Keratinocyte (primary cell): Measurements from ENCODE around the gene MTOR. TPM values are rescaled to one million over a fixed set of nuclear protein-coding genes. Genes with fewer than 3 reads are reported as not detected.

ENCODE experiments used
- DNase-seq: peaks from one replicate; pipeline ENCODE4 v3.0.0-alpha.2; 2011; ENCODE audit warnings: low read depth, missing footprints, low spot score
- FAIRE-seq: peaks from 2 replicates; lab custom pipeline; 2011; peaks lifted over from hg19 to GRCh38; lab: Jason Lieb, UNC
- H2AFZ ChIP-seq: 2 replicates; pipeline ENCODE4 v1.6.0; 2012; ENCODE audit warnings: low read length, control low read depth, inconsistent platforms; ENCODE audit not compliant: control insufficient read depth
- H3K27ac ChIP-seq: 2 replicates; pipeline ENCODE4 v1.5.1; 2011; ENCODE audit warnings: low read length; ENCODE audit not compliant: control insufficient read depth, insufficient read depth
- H3K27me3 ChIP-seq: 3 replicates; pipeline ENCODE4 v1.6.0; 2011; ENCODE audit warnings: low read length; ENCODE audit not compliant: control insufficient read depth, insufficient read depth; ENCODE audit errors: extremely low read depth
- H3K36me3 ChIP-seq, 2 experiments: 2 replicates in 1 of 2; 3 replicates in 1 of 2; pipeline ENCODE4 v1.5.1; 2011; ENCODE audit warnings: low read length in 2 of 2, mild to moderate bottlenecking in 1 of 2; ENCODE audit not compliant: control insufficient read depth in 2 of 2, insufficient read depth in 2 of 2; ENCODE audit errors: extremely low read depth in 1 of 2
- H3K4me1 ChIP-seq: 3 replicates; pipeline ENCODE4 v1.5.1; 2011; ENCODE audit warnings: low read length; ENCODE audit not compliant: control insufficient read depth, insufficient read depth; ENCODE audit errors: extremely low read depth
- H3K4me2 ChIP-seq: 3 replicates; pipeline ENCODE4 v1.6.0; 2011; ENCODE audit warnings: low read depth, low read length; ENCODE audit not compliant: control insufficient read depth, insufficient read depth; ENCODE audit errors: extremely low read depth
- H3K4me3 ChIP-seq, 3 experiments: fragments of 200-600 bp in 1 of 3; sonication (generic) in 1 of 3; 2 replicates in 2 of 3; 3 replicates in 1 of 3; pipeline ENCODE4 v1.5.1; 2011 to 2016; ENCODE audit warnings: low read length in 3 of 3, mild to moderate bottlenecking in 3 of 3, control low read depth in 2 of 3, inconsistent platforms in 1 of 3, low read depth in 1 of 3, mixed read lengths in 1 of 3, mixed run types in 1 of 3, moderate library complexity in 1 of 3; ENCODE audit not compliant: control insufficient read depth in 2 of 3, insufficient read depth in 2 of 3; ENCODE audit errors: extremely low read depth in 1 of 3
- H3K79me2 ChIP-seq: 2 replicates; pipeline ENCODE4 v1.6.0; 2012; ENCODE audit warnings: low read length; ENCODE audit not compliant: control insufficient read depth, insufficient read depth
- H3K9ac ChIP-seq: 3 replicates; pipeline ENCODE4 v1.6.0; 2011; ENCODE audit warnings: low read length; ENCODE audit not compliant: control insufficient read depth, insufficient read depth; ENCODE audit errors: extremely low read depth
- H3K9me1 ChIP-seq: 3 replicates; pipeline ENCODE4 v1.6.0; 2011; ENCODE audit warnings: low read length; ENCODE audit not compliant: control insufficient read depth, insufficient read depth; ENCODE audit errors: extremely low read depth
- H3K9me3 ChIP-seq: 2 replicates; pipeline ENCODE4 v1.5.1; 2012; ENCODE audit warnings: low read depth, low read length; ENCODE audit not compliant: control insufficient read depth
- H4K20me1 ChIP-seq: 3 replicates; pipeline ENCODE4 v1.6.0; 2011; ENCODE audit warnings: low read length; ENCODE audit not compliant: control insufficient read depth, insufficient read depth; ENCODE audit errors: extremely low read depth
- EZH2 ChIP-seq: IDR thresholded peaks from one replicate; pipeline ENCODE4 v1.6.1; 2012; ENCODE audit warnings: inconsistent platforms, mild to moderate bottlenecking, low read length, moderate library complexity
- dilution Hi-C: fragments of 300-500 bp; cut with MboI; formaldehyde crosslinking; loops from one replicate; pipeline ENCODE4 v1.7.0; 2020; ENCODE audit warnings: low sequenced_read_pairs; ENCODE audit not compliant: extremely low pct_ligation_motif_present
- polyA plus RNA-seq, 5 experiments: library from polyadenylated mRNA; depleted of rRNA in 3 of 5; stranded (reverse) in 3 of 5; stranded (forward) in 1 of 5; unstranded in 1 of 5; fragments of >200 nt; gene quantifications; 1 replicate in 1 of 5; 2 replicates in 3 of 5; 3 replicates in 1 of 5; pipeline versions ENCODE4 v1.2.1 to v1.2.3, GENCODE V29; 2011 to 2012; ENCODE audit warnings: missing spikeins in 2 of 5, low read depth in 1 of 5, low replicate concordance in 1 of 5
- TF ChIP-seq, protein P1 (sequence below), 3 experiments: IDR thresholded peaks in 1 of 3; conservative IDR thresholded peaks in 1 of 3; optimal IDR thresholded peaks in 1 of 3; 2 replicates in 2 of 3; 3 replicates in 1 of 3; pipeline versions ENCODE3 to v1.5.1; 2011; ENCODE audit warnings: low read length in 3 of 3, mild to moderate bottlenecking in 3 of 3, moderate library complexity in 2 of 3, control low read depth in 1 of 3, inconsistent platforms in 1 of 3; ENCODE audit not compliant: insufficient read depth in 2 of 3; ENCODE audit errors: extremely low read depth in 1 of 3

Gene MTOR
- polyA plus RNA-seq, 1 donor (not counting 4 experiments of a cell fraction or from before 2014, with no cell fraction given) = 31.5 TPM

DNA sequence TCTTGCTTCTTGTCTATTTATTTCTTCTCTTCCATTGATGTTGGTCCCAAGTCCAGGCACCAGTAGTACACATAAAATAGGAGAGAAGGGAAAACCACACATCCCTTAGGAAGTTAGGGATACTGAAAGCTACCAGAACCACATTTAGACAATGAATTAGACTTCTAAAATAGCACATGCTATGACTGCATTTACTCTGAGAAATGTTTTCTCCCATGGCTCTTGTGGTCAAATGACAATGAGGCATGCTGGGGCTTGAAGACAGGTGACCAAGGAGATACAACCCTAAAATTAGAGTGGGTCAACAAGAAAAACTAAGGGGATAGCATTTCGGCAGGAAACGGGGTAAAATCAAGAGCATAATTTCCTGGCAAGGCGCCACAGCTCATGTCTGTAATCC, 17.1 kb downstream of the MTOR start:
- Histone ChIP-seq H3K27ac (no peak overlapping the region), H3K4me3 (no peak overlapping the region), H2AFZ (no peak overlapping the region), H3K79me2 (no peaks in the 10 kb centered on the region), H3K36me3 (peaks cover 20 to 21% of the 10 kb centered on the region in 2 experiments), H3K9me1 (no peaks in the 10 kb centered on the region), H3K9ac (no peak overlapping the region), H4K20me1 (peaks cover 3% of the 10 kb centered on the region), H3K9me3 (no peaks in the 10 kb centered on the region), H3K27me3 (no peaks in the 10 kb centered on the region), H3K4me1 (no peaks in the 10 kb centered on the region), H3K4me2 (no peak overlapping the region)
- TF ChIP-seq, protein P1, sequence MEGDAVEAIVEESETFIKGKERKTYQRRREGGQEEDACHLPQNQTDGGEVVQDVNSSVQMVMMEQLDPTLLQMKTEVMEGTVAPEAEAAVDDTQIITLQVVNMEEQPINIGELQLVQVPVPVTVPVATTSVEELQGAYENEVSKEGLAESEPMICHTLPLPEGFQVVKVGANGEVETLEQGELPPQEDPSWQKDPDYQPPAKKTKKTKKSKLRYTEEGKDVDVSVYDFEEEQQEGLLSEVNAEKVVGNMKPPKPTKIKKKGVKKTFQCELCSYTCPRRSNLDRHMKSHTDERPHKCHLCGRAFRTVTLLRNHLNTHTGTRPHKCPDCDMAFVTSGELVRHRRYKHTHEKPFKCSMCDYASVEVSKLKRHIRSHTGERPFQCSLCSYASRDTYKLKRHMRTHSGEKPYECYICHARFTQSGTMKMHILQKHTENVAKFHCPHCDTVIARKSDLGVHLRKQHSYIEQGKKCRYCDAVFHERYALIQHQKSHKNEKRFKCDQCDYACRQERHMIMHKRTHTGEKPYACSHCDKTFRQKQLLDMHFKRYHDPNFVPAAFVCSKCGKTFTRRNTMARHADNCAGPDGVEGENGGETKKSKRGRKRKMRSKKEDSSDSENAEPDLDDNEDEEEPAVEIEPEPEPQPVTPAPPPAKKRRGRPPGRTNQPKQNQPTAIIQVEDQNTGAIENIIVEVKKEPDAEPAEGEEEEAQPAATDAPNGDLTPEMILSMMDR (optimal IDR thresholded peaks at IDR 0.05 in 1 of 3, IDR thresholded peaks at IDR 0.05 in 1 of 3, conservative IDR thresholded peaks at IDR 0.05 in 1 of 3; ENCODE audit: extremely low read depth in 1 of 3, insufficient read depth in 2 of 3, low read length in 3 of 3) = no peak
- no peak for TF ChIP-seq EZH2
- dilution Hi-C loops = no loop called here
- FAIRE-seq = no peak
- DNase-seq = no peak

DNA sequence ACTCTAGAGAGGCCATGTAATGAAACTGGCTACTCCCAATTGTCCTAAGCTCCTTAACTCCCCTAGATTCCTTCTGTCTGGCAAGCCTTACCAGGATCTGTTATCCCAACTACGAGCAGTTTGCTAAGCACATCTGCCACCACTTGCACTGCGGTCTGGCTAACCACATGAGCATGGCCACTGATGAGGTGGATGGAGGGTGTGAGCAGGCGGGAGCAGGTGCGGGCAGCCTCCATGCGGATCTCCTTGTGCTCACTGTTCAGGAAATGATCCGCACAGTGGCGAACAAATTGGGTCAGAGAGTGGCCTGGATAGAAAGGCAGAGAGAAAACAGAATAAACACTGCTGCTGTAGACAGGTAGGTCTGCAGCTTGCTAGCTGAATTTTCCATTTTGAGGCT, 24.0 kb downstream of the MTOR start:
- H3K79me2 ChIP-seq = no peaks in the 10 kb centered on the region
- no peak overlapping the region for H3K27ac ChIP-seq
- dilution Hi-C loops = no loop called here
- H3K4me3 ChIP-seq = no peak overlapping the region
- no peaks in the 10 kb centered on the region for H3K27me3 ChIP-seq
- no peaks in the 10 kb centered on the region for H3K9me3 ChIP-seq
- H3K9me1 ChIP-seq = no peaks in the 10 kb centered on the region
- H2AFZ ChIP-seq = no peak overlapping the region
- no peaks in the 10 kb centered on the region for H3K4me1 ChIP-seq
- peaks cover 3% of the 10 kb centered on the region for H4K20me1 ChIP-seq
- no peak overlapping the region for H3K4me2 ChIP-seq
- no peak for TF ChIP-seq EZH2
- TF ChIP-seq, protein P1 (optimal IDR thresholded peaks at IDR 0.05 in 1 of 3, IDR thresholded peaks at IDR 0.05 in 1 of 3, conservative IDR thresholded peaks at IDR 0.05 in 1 of 3; ENCODE audit: extremely low read depth in 1 of 3, insufficient read depth in 2 of 3, low read length in 3 of 3) = no peak
- DNase-seq (no peak), FAIRE-seq (no peak)
- no peak overlapping the region for H3K9ac ChIP-seq
- H3K36me3 ChIP-seq = peaks cover 36 to 45% of the 10 kb centered on the region in 2 experiments
